GM10248 (cell line): ENCODE measurements around the gene OR6S1.

Experiments
- CTCF ChIA-PET: fragments of 300-600 bp; sonication (Branson Sonifier 250); formaldehyde crosslinking; extraction: SDS; loops from one replicate; lab custom pipeline; 2021; ENCODE audit warnings: antibody characterized with exemption; lab: Yijun Ruan, JAX
- POLR2A ChIA-PET: fragments of 350-650 bp; sonication (Branson Sonifier 250); formaldehyde crosslinking; extraction: SDS; loops from one replicate; lab custom pipeline; 2020; ENCODE audit warnings: antibody characterized with exemption; lab: Yijun Ruan, JAX
- DNase-seq: peaks from one replicate; pipeline ENCODE4 v3.0.0; 2012; ENCODE audit errors: extremely low spot score
- CTCF ChIP-seq: IDR thresholded peaks from 2 replicates; pipeline ENCODE4 v1.5.1; 2012; ENCODE audit warnings: mild to moderate bottlenecking, low read depth; ENCODE audit errors: extremely low read depth, missing control alignments, control extremely low read depth

OR6S1 gene

DNA sequence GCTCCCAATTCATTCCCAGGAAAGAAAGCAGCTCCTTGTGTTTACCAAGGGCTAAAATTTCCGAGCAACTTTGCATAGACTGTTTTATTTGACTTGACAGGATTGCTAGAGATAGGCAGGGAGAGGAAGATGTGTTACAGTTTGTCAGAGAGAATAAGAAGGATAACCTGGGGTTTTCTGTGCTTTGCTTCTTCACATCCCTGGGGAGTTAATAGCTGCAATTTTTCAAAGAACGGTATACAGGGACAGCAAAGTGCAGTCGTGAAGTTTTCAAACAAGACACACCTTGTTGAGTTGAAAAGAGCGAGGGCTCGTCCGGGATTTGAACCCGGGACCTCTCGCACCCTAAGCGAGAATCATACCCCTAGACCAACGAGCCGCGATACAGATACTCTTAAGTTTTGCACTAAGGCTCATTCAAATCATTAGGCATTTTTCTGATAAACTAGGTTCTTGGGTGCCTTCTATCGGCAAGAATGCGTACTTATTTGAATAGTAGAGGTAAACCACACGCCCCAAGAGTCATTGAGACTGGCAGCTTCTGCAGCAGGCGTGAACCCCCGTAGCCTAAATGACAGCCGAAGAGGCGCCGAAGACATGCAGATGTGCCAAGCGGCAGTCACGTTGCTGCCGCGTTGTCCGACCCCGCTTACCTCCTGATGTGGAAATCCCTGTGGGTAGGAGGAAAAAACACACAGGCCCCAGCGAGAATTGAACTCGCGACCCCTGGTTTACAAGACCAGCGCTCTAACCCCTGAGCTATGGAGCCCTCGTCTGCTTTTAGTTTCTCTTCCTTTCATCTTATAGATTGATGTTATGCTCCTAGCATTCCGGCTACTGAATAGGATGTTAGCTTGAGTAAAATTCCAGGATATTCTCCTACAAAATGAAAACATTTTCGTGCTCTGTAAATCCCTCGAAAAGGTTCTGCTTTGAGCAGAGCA is 28.1 kb downstream of the OR6S1 start:
- TF ChIP-seq CTCF = peak; percentile 68
- DNase-seq = peak; percentile 74
- ChIA-PET POLR2A (interaction anchor here (0.6 to 1.7 kb wide), 4 partner anchors 68 to 270 kb away, joined by 3 to 12 read pairs (median 5); partner anchors contain the start of gene PARP2), CTCF (interaction anchor here (0.6 to 3.1 kb wide), 22 partner anchors 10 to 313 kb away, joined by 3 to 35 read pairs (median 4); partner anchors contain the start of genes CCNB1IP1, PARP2 and RNASE4)

GRCh38 chr14:20612403-20612802 is 29.1 kb downstream of the OR6S1 start:
- TF ChIP-seq CTCF = no peak
- POLR2A ChIA-PET = interaction anchor here (1.0 to 1.7 kb wide), 3 partner anchors 71 to 269 kb away, joined by 3 to 12 read pairs (median 6); partner anchors contain the start of genes PARP2 and PIP4P1
- CTCF ChIA-PET = interaction anchor here (0.7 to 3.1 kb wide), 12 partner anchors 11 to 285 kb away, joined by 3 to 35 read pairs (median 6); partner anchors contain the start of gene RNASE4
- DNase-seq = no peak

DNA sequence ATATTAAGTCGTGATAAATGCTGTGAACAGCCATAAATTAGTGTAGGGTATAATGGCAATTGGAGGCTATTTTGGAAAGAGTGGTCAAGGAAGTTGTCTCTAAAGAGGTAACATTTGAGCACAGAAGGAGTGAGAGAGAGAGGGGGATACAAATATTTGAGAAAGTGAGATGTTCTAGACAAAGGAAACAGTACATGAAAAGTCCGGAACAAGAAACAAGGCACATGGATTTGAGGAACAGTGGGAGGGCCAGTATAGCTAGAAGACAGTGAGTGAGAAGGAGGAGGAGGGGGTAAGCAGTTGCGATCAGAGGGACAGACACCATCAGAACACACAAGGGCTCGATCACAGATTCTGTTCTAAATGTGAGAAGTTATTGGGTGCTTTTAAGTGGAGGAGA is 30.2 kb downstream of the OR6S1 start:
- no peak for DNase-seq
- no peak for TF ChIP-seq CTCF
- CTCF ChIA-PET = interaction anchor here (1.0 to 8.1 kb wide), 6 partner anchors 11 to 284 kb away, joined by 4 to 101 read pairs (median 12); partner anchors contain the start of gene TEP1
- POLR2A ChIA-PET = no interaction called here

DNA sequence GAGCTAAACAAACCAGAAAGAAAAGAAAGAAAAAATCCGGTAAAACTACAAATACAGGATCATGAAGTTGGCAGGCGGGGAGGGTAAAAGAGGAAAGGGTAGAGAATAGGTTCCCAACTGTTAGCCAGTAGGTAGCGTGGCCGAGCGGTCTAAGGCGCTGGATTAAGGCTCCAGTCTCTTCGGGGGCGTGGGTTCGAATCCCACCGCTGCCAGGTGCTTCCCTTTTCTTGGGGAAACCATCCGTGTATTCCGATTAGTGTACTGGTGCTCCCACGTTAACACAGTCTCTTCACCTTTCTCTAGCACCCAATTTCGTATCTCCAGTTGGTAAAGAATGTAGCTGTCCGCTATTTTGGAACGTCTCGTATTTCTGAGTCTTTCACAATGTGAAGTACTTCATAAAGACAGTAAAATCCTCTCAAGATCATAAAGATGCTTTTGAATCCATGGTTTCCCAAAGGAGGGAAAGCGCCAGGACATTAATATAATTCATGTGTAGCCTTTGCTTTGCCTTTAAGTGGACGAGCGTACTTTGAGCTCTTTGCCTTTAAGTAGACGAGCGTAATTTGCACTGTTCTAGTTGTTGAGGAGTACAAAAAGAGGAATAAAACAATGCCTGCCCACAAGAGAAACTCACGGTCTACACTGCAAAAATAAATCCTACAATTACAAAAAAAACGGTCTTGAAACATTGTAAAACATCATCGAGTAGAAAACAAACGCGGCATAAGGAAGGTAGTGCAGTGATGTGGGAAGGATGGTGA is 31.3 kb downstream of the OR6S1 start:
- ChIA-PET POLR2A (no interaction called here), CTCF (interaction anchor here (0.7 to 8.1 kb wide), 36 partner anchors 9 to 303 kb away, joined by 3 to 101 read pairs (median 4); partner anchors contain the start of genes ANG, APEX1, PARP2 and PIP4P1)
- DNase-seq = peak; percentile 45
- no peak for TF ChIP-seq CTCF

- TF ChIP-seq CTCF = peak; percentile 98
- ChIA-PET POLR2A (no interaction called here), CTCF (interaction anchor here (0.7 to 8.1 kb wide), 51 partner anchors 9 to 303 kb away, joined by 3 to 101 read pairs (median 4); partner anchors contain the start of genes ANG, APEX1, CCNB1IP1 and PARP2)
- DNase-seq = peak; percentile 76
Observed at GRCh38 chr14:20609215-20610001, 32.1 kb downstream of the OR6S1 start.
